Kidney epithelial cell (primary cell): ENCODE measurements around the gene EDEM3. TPM values are rescaled to one million over a fixed set of nuclear protein-coding genes. Genes with fewer than 3 reads are reported as not detected.

Experiments used
- DNase-seq: peaks from one replicate; pipeline ENCODE4 v3.0.0-alpha.2; 2010; ENCODE audit warnings: low read depth
- H3K27me3 ChIP-seq: 2 replicates; pipeline ENCODE4 v1.6.0; 2011; ENCODE audit warnings: low read length; ENCODE audit not compliant: control insufficient read depth, insufficient read depth
- H3K36me3 ChIP-seq: 2 replicates; pipeline ENCODE4 v1.5.1; 2011; ENCODE audit warnings: low read length; ENCODE audit not compliant: control insufficient read depth, insufficient read depth
- H3K4me3 ChIP-seq: 2 replicates; pipeline ENCODE4 v1.5.1; 2011; ENCODE audit warnings: low read depth, mild to moderate bottlenecking, control low read depth, low read length
- total RNA-seq: library from RNA; depleted of rRNA; stranded (reverse); fragments of >200 nt; gene quantifications from 2 replicates; pipeline ENCODE4 v1.2.3, GENCODE V29; 2015
- TF ChIP-seq, protein P1 (sequence below): IDR thresholded peaks from 2 replicates; pipeline ENCODE4 v1.5.1; 2011; ENCODE audit warnings: mild to moderate bottlenecking, moderate library complexity, low read length, control low read depth, inconsistent platforms; ENCODE audit not compliant: insufficient read depth, poor library complexity, severe bottlenecking

Gene EDEM3
- total RNA-seq, 1 donor from 2014 or later, result 20.2 TPM

DNA sequence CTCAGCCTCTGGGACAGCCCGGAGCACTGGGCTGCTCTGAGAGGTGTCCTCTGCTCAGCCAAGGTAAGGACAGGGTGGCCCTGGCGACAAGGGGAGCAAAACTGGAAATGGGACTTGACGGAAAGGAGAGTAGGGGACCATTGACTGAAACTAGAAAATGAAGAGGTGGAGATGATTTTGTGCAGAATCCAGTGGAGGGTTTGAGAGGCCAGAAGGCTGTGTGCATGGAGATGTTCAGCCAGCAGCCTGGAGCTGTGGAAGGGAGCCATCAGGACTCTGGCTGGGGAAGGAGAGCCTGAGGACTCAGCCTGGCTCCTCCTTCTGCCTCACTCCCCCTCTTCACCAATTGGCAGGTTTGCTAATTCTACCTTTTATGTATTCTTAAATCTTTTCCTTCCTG is 114.2 kb downstream of the EDEM3 start:
- no peak overlapping the region for H3K4me3 ChIP-seq
- no peak for DNase-seq
- H3K36me3 ChIP-seq, result no peaks in the 10 kb centered on the region
- TF ChIP-seq, protein P1, sequence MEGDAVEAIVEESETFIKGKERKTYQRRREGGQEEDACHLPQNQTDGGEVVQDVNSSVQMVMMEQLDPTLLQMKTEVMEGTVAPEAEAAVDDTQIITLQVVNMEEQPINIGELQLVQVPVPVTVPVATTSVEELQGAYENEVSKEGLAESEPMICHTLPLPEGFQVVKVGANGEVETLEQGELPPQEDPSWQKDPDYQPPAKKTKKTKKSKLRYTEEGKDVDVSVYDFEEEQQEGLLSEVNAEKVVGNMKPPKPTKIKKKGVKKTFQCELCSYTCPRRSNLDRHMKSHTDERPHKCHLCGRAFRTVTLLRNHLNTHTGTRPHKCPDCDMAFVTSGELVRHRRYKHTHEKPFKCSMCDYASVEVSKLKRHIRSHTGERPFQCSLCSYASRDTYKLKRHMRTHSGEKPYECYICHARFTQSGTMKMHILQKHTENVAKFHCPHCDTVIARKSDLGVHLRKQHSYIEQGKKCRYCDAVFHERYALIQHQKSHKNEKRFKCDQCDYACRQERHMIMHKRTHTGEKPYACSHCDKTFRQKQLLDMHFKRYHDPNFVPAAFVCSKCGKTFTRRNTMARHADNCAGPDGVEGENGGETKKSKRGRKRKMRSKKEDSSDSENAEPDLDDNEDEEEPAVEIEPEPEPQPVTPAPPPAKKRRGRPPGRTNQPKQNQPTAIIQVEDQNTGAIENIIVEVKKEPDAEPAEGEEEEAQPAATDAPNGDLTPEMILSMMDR, result no peak
- no peaks in the 10 kb centered on the region for H3K27me3 ChIP-seq

Other genes with a start within 250 kb of the EDEM3 start
- 68.5 and 72.8 TPM in 2 replicates for gene NIBAN1, start 219.7 kb upstream of the EDEM3 start, total RNA-seq